ENCODE results near the gene PGRMC1. TPM values are rescaled to one million over a fixed set of nuclear protein-coding genes. Genes with fewer than 3 reads are reported as not detected.
A peak's percentile ranks its signal among the peaks of the same experiment; 100 is the strongest.
"Not testable (repeated sequence)": the region's sequence is repeated elsewhere in the genome, so short reads cannot be mapped to it uniquely, and the experiment has no call there.

The PGRMC1 gene
- total RNA-seq, 2 donors from 2014 or later: 156 to 171 TPM

DNA sequence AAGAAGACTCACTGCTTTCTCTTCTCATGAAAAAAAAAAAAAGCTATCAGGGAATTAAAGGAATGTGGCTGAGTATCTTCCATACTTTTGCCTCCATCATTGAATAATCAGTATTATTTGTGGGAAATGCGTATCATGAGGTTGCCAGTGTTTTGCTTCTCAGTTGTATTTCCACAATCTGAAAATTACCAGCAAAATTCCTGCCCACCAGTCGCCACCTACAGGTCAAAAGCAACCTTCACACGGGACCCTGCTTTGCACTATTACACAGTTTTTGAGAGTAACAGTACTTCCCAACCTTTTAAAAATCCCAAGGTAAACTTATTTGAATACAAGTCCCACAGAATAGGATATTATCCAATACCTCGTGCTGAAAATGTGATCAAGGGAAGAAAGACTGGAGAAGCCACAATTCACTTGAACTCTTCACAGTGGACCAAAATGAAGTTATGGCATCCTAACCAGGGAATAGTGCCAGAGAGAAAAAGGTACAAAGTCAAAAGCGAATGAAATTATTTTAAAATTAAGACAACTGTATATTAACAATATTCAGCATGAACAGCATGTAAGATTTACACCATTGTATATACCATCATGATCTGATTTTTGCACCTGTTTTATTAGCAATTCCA lies 30.4 kb downstream of the PGRMC1 start:
- H3K9me3 ChIP-seq: no peaks in the 10 kb centered on the region
- no peaks in the 10 kb centered on the region for H3K4me1 ChIP-seq (replicated peaks)
- H3K36me3 ChIP-seq: no peaks in the 10 kb centered on the region
- TF ChIP-seq, protein P1, sequence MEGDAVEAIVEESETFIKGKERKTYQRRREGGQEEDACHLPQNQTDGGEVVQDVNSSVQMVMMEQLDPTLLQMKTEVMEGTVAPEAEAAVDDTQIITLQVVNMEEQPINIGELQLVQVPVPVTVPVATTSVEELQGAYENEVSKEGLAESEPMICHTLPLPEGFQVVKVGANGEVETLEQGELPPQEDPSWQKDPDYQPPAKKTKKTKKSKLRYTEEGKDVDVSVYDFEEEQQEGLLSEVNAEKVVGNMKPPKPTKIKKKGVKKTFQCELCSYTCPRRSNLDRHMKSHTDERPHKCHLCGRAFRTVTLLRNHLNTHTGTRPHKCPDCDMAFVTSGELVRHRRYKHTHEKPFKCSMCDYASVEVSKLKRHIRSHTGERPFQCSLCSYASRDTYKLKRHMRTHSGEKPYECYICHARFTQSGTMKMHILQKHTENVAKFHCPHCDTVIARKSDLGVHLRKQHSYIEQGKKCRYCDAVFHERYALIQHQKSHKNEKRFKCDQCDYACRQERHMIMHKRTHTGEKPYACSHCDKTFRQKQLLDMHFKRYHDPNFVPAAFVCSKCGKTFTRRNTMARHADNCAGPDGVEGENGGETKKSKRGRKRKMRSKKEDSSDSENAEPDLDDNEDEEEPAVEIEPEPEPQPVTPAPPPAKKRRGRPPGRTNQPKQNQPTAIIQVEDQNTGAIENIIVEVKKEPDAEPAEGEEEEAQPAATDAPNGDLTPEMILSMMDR (IDR thresholded peaks at IDR 0.05): peak in 3 of 4 experiments; percentile 22 to 38 (median 32)
- TF ChIP-seq POLR2AphosphoS5 (IDR thresholded peaks at IDR 0.05): no peak
- TF ChIP-seq POLR2A (IDR thresholded peaks at IDR 0.05): no peak
- H3K27me3 ChIP-seq (replicated peaks; ENCODE audit: insufficient read depth): no peaks in the 10 kb centered on the region
- H3K27ac ChIP-seq: no peak overlapping the region
- intact Hi-C loops (cut with DNase I): no loop called here
- WGBS: 19% methylated on average over 5 of the region's 5 CpGs
- no peak overlapping the region for H3K4me3 ChIP-seq
- DNase-seq (ENCODE audit: low spot score): no peak

GRCh38 chrX:119267115-119267514 lies 31.0 kb downstream of the PGRMC1 start:
- H3K36me3 ChIP-seq; H3K4me3 ChIP-seq; H3K9me3 ChIP-seq; H3K27me3 ChIP-seq (replicated peaks; ENCODE audit: insufficient read depth); intact Hi-C loops (cut with DNase I); H3K27ac ChIP-seq; DNase-seq (ENCODE audit: low spot score); H3K4me1 ChIP-seq (replicated peaks): not testable (repeated sequence)
- 95% methylated on average over 3 of the region's 3 CpGs for WGBS

DNA sequence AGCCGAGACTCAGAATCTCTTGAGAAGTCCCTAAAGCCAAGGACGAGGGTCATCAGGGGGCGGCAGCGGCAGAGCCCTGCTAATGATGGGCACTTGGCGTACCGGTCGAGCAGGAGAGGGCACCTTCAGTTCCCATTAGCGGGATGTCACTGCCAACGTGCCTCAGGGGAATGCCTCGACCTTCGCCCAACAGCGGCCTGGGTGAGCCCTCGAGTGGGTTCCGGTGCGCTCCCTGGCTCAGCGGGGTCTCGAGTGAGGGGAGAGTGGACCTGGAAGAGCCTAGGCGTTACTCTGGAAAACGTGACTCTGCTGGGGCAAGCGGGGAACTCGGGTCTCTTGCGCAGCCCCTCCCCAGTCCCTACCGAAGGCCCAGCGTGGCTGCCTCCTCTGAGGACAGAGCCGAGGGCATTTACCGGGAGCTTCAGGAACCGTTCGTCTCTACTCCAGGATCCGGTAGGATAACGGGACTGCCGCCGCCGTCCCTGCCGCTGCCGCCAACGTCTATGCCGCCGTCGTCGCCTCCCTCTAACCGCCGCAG lies 36.9 kb downstream of the PGRMC1 start:
- intact Hi-C loops (cut with DNase I): no loop called here
- Histone ChIP-seq H3K27me3 (replicated peaks; ENCODE audit: insufficient read depth) (no peaks in the 10 kb centered on the region), H3K9me3 (no peaks in the 10 kb centered on the region), H3K27ac (no peak overlapping the region), H3K36me3 (no peaks in the 10 kb centered on the region), H3K4me1 (replicated peaks) (no peaks in the 10 kb centered on the region), H3K4me3 (no peak overlapping the region)
- 82% methylated on average over 10 of the region's 42 CpGs for WGBS
- no peak for TF ChIP-seq POLR2AphosphoS5 (IDR thresholded peaks at IDR 0.05)
- TF ChIP-seq, protein P1 (IDR thresholded peaks at IDR 0.05): no peak
- TF ChIP-seq POLR2A (IDR thresholded peaks at IDR 0.05): no peak
- no peak for DNase-seq (ENCODE audit: low spot score)

GRCh38 chrX:119273420-119274192 lies 37.5 kb downstream of the PGRMC1 start:
- no peaks in the 10 kb centered on the region for H3K36me3 ChIP-seq
- no peak overlapping the region for H3K27ac ChIP-seq
- intact Hi-C loops (cut with DNase I): no loop called here
- H3K27me3 ChIP-seq (replicated peaks; ENCODE audit: insufficient read depth): no peaks in the 10 kb centered on the region
- H3K4me1 ChIP-seq (replicated peaks): no peaks in the 10 kb centered on the region
- no peak overlapping the region for H3K4me3 ChIP-seq
- H3K9me3 ChIP-seq: no peaks in the 10 kb centered on the region
- DNase-seq (ENCODE audit: low spot score): no peak
- TF ChIP-seq, protein P1 (IDR thresholded peaks at IDR 0.05): peak in 1 of 4 experiments; percentile 26
- TF ChIP-seq POLR2A (IDR thresholded peaks at IDR 0.05): no peak
- 13% methylated on average over 29 of the region's 61 CpGs for WGBS

- H3K4me1 ChIP-seq (replicated peaks); H3K27ac ChIP-seq; H3K4me3 ChIP-seq; DNase-seq (ENCODE audit: low spot score); H3K36me3 ChIP-seq; H3K9me3 ChIP-seq; intact Hi-C loops (cut with DNase I); H3K27me3 ChIP-seq (replicated peaks; ENCODE audit: insufficient read depth): not testable (repeated sequence)
- WGBS: 96% methylated on average over 4 of the region's 4 CpGs
Measured at GRCh38 chrX:119282347-119282746, 46.3 kb downstream of the PGRMC1 start.

Data from prostate gland (tissue), 2 donors.